HepG2 (cell line): Measurements from ENCODE around the gene ZMIZ1. TPM values are rescaled to one million over a fixed set of nuclear protein-coding genes. Genes with fewer than 3 reads are reported as not detected.

ENCODE experiments used
- AKAP8 ChIP-seq: sonication (generic); formaldehyde crosslinking; IDR thresholded peaks from 2 replicates; pipeline ENCODE4 v1.5.1; 2020; ENCODE audit warnings: mild to moderate bottlenecking, missing genetic modification reagents
- CEBPB ChIP-seq: IDR thresholded peaks from 2 replicates; pipeline ENCODE4 v1.6.1; 2011; ENCODE audit warnings: low read depth, low read length, improper control_type of control experiment, borderline replicate concordance
- CEBPG ChIP-seq: IDR thresholded peaks from 2 replicates; pipeline ENCODE4 v1.6.1; 2016
- CHD4 ChIP-seq: fragments of 200-600 bp; sonication (generic); IDR thresholded peaks from 2 replicates; pipeline ENCODE4 v1.7.0; 2017; ENCODE audit warnings: mild to moderate bottlenecking, low read length, borderline replicate concordance
- ELF1 ChIP-seq: sonication (generic); formaldehyde crosslinking; IDR thresholded peaks from 2 replicates; pipeline ENCODE4 v1.4.0; 2020; ENCODE audit warnings: missing genetic modification reagents
- ETV5 ChIP-seq: IDR thresholded peaks from 2 replicates; pipeline ENCODE4 v1.6.1; 2018; ENCODE audit warnings: missing biosample characterization, missing genetic modification reagents, inconsistent platforms, borderline replicate concordance
- FOXK1 ChIP-seq: sonication (generic); formaldehyde crosslinking; IDR thresholded peaks from 2 replicates; pipeline ENCODE4 v1.4.0; 2020; ENCODE audit warnings: low read depth, missing genetic modification reagents, borderline replicate concordance
- HDAC2 ChIP-seq: sonication (generic); formaldehyde crosslinking; IDR thresholded peaks from 2 replicates; pipeline ENCODE4 v1.4.0; 2020; ENCODE audit warnings: missing genetic modification reagents
- HMG20A ChIP-seq: IDR thresholded peaks from 2 replicates; pipeline ENCODE4 v1.6.1; 2016; ENCODE audit warnings: borderline replicate concordance
- HNF1B ChIP-seq: sonication (generic); formaldehyde crosslinking; IDR thresholded peaks from 2 replicates; pipeline ENCODE4 v1.5.1; 2020; ENCODE audit warnings: mild to moderate bottlenecking, moderate library complexity, missing genetic modification reagents
- IRF2 ChIP-seq: IDR thresholded peaks from 2 replicates; pipeline ENCODE4 v1.6.1; 2018; ENCODE audit warnings: missing genetic modification reagents, missing compliant biosample characterization
- MAFG ChIP-seq: sonication (generic); formaldehyde crosslinking; IDR thresholded peaks from 2 replicates; pipeline ENCODE4 v1.5.1; 2020; ENCODE audit warnings: mild to moderate bottlenecking, missing genetic modification reagents
- NCOR1 ChIP-seq: fragments of 200-600 bp; sonication (generic); IDR thresholded peaks from 2 replicates; pipeline ENCODE4 v1.7.0; 2017; ENCODE audit warnings: antibody characterized with exemption, low read length, borderline replicate concordance
- NONO ChIP-seq, 2 experiments: fragments of 450-650 bp in 1 of 2; sonication (generic) in 1 of 2; formaldehyde crosslinking in 1 of 2; IDR thresholded peaks in 1 of 2; conservative IDR thresholded peaks in 1 of 2; 2 replicates each; pipeline versions ENCODE4 v1.6.1 to v1.8.0; 2017 to 2022; ENCODE audit warnings: mild to moderate bottlenecking in 1 of 2, missing genetic modification reagents in 1 of 2, moderate library complexity in 1 of 2
- NR2F2 ChIP-seq: IDR thresholded peaks from 2 replicates; pipeline ENCODE4 v1.6.1; 2012; ENCODE audit warnings: low read depth, inconsistent platforms, borderline replicate concordance
- PPARG ChIP-seq: conservative IDR thresholded peaks from 2 replicates; pipeline ENCODE4 v1.6.1; 2016; ENCODE audit warnings: missing biosample characterization, missing genetic modification reagents
- SP1 ChIP-seq, 2 experiments: fragments of 450-650 bp in 1 of 2; sonication (generic) in 1 of 2; formaldehyde crosslinking in 1 of 2; IDR thresholded peaks; 2 replicates each; pipeline versions ENCODE4 v1.4.0 to v1.6.1; 2016 to 2020; ENCODE audit warnings: missing genetic modification reagents in 1 of 2
- SRSF9 ChIP-seq: fragments of 200-400 bp; formaldehyde crosslinking; IDR thresholded peaks from 2 replicates; pipeline ENCODE4 v1.6.1; 2018; ENCODE audit warnings: borderline replicate concordance, mild to moderate bottlenecking, low read depth, low read length; ENCODE audit not compliant: insufficient read depth, poor library complexity, severe bottlenecking
- TBX2 ChIP-seq: sonication (generic); formaldehyde crosslinking; IDR thresholded peaks from 2 replicates; pipeline ENCODE4 v1.5.0; 2020; ENCODE audit warnings: missing genetic modification reagents, mild to moderate bottlenecking, borderline replicate concordance
- ZBTB20 ChIP-seq: sonication (generic); formaldehyde crosslinking; IDR thresholded peaks from 2 replicates; pipeline ENCODE4 v1.8.1; 2023; ENCODE audit warnings: missing genetic modification reagents, low read depth, mild to moderate bottlenecking, borderline replicate concordance
- ZNF441 ChIP-seq: sonication (generic); formaldehyde crosslinking; IDR thresholded peaks from 2 replicates; pipeline ENCODE4 v1.7.0; 2021; ENCODE audit warnings: missing genetic modification reagents, borderline replicate concordance
- ZNF660 ChIP-seq: sonication (generic); formaldehyde crosslinking; IDR thresholded peaks from 2 replicates; pipeline ENCODE4 v1.5.1; 2020; ENCODE audit warnings: mild to moderate bottlenecking, low read depth, missing genetic modification reagents, borderline replicate concordance
- ZNF720 ChIP-seq: sonication (generic); formaldehyde crosslinking; IDR thresholded peaks from 2 replicates; pipeline ENCODE4 v1.4.0; 2020; ENCODE audit warnings: missing genetic modification reagents
- ZNF740 ChIP-seq: sonication (generic); formaldehyde crosslinking; IDR thresholded peaks from 2 replicates; pipeline ENCODE4 v1.4.0; 2020; ENCODE audit warnings: missing genetic modification reagents
- polyA plus RNA-seq, 8 experiments: library from polyadenylated mRNA; depleted of rRNA in 3 of 8; stranded (reverse) in 7 of 8; unstranded in 1 of 8; fragments of >200 nt; fragmentation: Illumina TruSeq in 4 of 8; extraction: Trizol in 4 of 8; gene quantifications; 2 replicates each; pipeline versions ENCODE4 v1.2.1 to v1.2.3, GENCODE V29; 2011 to 2016; ENCODE audit warnings: low read depth in 4 of 8, missing spikeins in 1 of 8, mixed read lengths in 1 of 8; ENCODE audit not compliant: insufficient read depth in 1 of 8
- total RNA-seq, 5 experiments: library from RNA; depleted of rRNA; stranded (reverse); fragments of >200 nt; fragmentation: Illumina TruSeq; extraction: Trizol; gene quantifications; 2 replicates each; pipeline ENCODE4 v1.2.3, GENCODE V29; 2016; ENCODE audit warnings: low read depth in 1 of 5
- TF ChIP-seq, protein P1 (sequence below): sonication (generic); formaldehyde crosslinking; conservative IDR thresholded peaks from 2 replicates; pipeline ENCODE4 v1.8.0; 2022; ENCODE audit warnings: mild to moderate bottlenecking, moderate library complexity, missing genetic modification reagents
- TF ChIP-seq, protein P2 (sequence below): sonication (generic); formaldehyde crosslinking; IDR thresholded peaks from 2 replicates; pipeline ENCODE4 v1.8.1; 2023; ENCODE audit warnings: mild to moderate bottlenecking, missing genetic modification reagents, borderline replicate concordance

The ZMIZ1 gene
- total and polyA plus RNA-seq, 2 of the 13 experiments (the other 11 are each of a cell fraction or from before 2014, with no cell fraction given): 5.3 to 10.2 TPM

GRCh38 chr10:79084012-79084971 is 15.5 kb downstream of the ZMIZ1 start (continued):
- no peak for TF ChIP-seq IRF2 (CRISPR knock-in tag)
- TF ChIP-seq ZNF441 (CRISPR knock-in tag): no peak
- TF ChIP-seq PPARG (CRISPR knock-in tag): peak; percentile 45; the same call in 1 of the 2 replicates
- no peak for TF ChIP-seq CHD4
- TF ChIP-seq AKAP8 (CRISPR knock-in tag): peak; percentile 61
- TF ChIP-seq ETV5: peak; percentile 98
- TF ChIP-seq, protein P1, sequence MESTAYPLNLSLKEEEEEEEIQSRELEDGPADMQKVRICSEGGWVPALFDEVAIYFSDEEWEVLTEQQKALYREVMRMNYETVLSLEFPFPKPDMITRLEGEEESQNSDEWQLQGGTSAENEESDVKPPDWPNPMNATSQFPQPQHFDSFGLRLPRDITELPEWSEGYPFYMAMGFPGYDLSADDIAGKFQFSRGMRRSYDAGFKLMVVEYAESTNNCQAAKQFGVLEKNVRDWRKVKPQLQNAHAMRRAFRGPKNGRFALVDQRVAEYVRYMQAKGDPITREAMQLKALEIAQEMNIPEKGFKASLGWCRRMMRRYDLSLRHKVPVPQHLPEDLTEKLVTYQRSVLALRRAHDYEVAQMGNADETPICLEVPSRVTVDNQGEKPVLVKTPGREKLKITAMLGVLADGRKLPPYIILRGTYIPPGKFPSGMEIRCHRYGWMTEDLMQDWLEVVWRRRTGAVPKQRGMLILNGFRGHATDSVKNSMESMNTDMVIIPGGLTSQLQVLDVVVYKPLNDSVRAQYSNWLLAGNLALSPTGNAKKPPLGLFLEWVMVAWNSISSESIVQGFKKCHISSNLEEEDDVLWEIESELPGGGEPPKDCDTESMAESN: 0 out of 2 replicates have a peak, but pooled peaks have one; percentile 73
- TF ChIP-seq ZNF740 (CRISPR knock-in tag): no peak
- no peak for TF ChIP-seq SP1 (IDR thresholded peaks at IDR 0.05)
- no peak for TF ChIP-seq SP1 (CRISPR knock-in tag; IDR thresholded peaks at IDR 0.05)
- TF ChIP-seq NONO (IDR thresholded peaks at IDR 0.05): no peak
- TF ChIP-seq NONO (CRISPR knock-in tag; conservative IDR thresholded peaks at IDR 0.05): peak; percentile 63; the same call in 1 of the 2 replicates
- no peak for TF ChIP-seq ZBTB20 (CRISPR knock-in tag)
- peak; percentile 85; the same call in 1 of the 2 replicates for TF ChIP-seq NCOR1
- 0 out of 2 replicates have a peak, but pooled peaks have one; percentile 53 for TF ChIP-seq HNF1B (CRISPR knock-in tag)
- peak; percentile 96 for TF ChIP-seq TBX2 (CRISPR knock-in tag)
- peak; percentile 60; the same call in 1 of the 2 replicates for TF ChIP-seq FOXK1 (CRISPR knock-in tag)
- peak; percentile 54 for TF ChIP-seq HMG20A (CRISPR knock-in tag)
- no peak for TF ChIP-seq ZNF720 (CRISPR knock-in tag)
- no peak for TF ChIP-seq MAFG (CRISPR knock-in tag)
- TF ChIP-seq SRSF9: no peak
- TF ChIP-seq, protein P2, sequence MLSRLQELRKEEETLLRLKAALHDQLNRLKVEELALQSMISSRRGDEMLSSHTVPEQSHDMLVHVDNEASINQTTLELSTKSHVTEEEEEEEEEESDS (CRISPR knock-in tag): no peak
- TF ChIP-seq HDAC2 (CRISPR knock-in tag): peak; percentile 40
- TF ChIP-seq NR2F2: peak; percentile 89
- TF ChIP-seq ELF1 (CRISPR knock-in tag): peak; percentile 60
- TF ChIP-seq CEBPG (CRISPR knock-in tag): peak; percentile 93
- TF ChIP-seq CEBPB: peak; percentile 96
- TF ChIP-seq ZNF660 (CRISPR knock-in tag): no peak
